ENCODE data around the gene IGLL1. TPM values are rescaled to one million over a fixed set of nuclear protein-coding genes. Genes with fewer than 3 reads are reported as not detected.

The IGLL1 gene
- total and polyA plus RNA-seq, 8 donors, result 0.26 TPM; not detected in 7

DNA sequence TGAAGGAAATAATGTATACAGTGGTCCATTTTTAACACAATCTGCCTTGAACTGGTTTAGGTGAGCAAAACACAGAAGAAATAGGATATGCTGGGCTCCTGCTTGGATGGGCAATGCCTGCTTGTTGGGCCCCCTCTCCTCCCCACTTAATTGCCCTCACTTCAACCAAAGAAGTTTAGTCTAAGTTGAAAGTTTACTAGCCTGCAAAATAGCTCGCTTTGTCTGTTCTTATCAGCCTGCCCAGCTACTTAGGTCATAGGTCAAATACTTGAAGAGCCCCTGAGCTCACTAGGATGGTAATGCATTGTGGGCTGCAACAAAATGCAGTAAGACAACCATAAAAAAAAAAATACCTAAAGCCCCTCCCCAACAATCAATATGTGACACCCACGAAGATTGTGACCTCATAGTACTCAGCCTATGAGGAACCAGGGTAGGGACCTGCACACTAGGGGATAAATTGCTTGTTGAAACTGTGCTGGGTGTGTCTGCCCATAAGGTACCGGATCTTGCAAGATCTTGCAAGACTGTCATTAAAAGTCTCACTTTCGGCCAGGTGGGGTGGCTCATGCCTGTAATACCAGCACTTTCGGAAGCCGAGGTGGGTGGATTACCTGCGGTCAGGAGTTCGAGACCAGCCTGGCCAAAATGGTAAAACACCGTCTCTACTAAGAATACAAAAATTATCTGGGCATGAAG, 41.1 kb upstream of the IGLL1 start:
- Histone ChIP-seq H3K27ac (no peak overlapping the region), H3K4me1 (peaks cover 0 to 5% (median 0%) of the 10 kb centered on the region in 3 donors), H3K9me3 (no peaks in the 10 kb centered on the region), H3K4me3 (no peak overlapping the region), H3K27me3 (no peaks in the 10 kb centered on the region), H3K36me3 (no peaks in the 10 kb centered on the region)
- TF ChIP-seq, protein P1, sequence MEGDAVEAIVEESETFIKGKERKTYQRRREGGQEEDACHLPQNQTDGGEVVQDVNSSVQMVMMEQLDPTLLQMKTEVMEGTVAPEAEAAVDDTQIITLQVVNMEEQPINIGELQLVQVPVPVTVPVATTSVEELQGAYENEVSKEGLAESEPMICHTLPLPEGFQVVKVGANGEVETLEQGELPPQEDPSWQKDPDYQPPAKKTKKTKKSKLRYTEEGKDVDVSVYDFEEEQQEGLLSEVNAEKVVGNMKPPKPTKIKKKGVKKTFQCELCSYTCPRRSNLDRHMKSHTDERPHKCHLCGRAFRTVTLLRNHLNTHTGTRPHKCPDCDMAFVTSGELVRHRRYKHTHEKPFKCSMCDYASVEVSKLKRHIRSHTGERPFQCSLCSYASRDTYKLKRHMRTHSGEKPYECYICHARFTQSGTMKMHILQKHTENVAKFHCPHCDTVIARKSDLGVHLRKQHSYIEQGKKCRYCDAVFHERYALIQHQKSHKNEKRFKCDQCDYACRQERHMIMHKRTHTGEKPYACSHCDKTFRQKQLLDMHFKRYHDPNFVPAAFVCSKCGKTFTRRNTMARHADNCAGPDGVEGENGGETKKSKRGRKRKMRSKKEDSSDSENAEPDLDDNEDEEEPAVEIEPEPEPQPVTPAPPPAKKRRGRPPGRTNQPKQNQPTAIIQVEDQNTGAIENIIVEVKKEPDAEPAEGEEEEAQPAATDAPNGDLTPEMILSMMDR (IDR thresholded peaks at IDR 0.05), result no peak
- intact Hi-C loops (cut with DNase I), result no loop called here
- ATAC-seq (no peak), DNase-seq (no peak), FAIRE-seq (no peak)
- 89 to 91% methylated on average over 9 of the region's 9 CpGs for WGBS, 2 donors

DNA sequence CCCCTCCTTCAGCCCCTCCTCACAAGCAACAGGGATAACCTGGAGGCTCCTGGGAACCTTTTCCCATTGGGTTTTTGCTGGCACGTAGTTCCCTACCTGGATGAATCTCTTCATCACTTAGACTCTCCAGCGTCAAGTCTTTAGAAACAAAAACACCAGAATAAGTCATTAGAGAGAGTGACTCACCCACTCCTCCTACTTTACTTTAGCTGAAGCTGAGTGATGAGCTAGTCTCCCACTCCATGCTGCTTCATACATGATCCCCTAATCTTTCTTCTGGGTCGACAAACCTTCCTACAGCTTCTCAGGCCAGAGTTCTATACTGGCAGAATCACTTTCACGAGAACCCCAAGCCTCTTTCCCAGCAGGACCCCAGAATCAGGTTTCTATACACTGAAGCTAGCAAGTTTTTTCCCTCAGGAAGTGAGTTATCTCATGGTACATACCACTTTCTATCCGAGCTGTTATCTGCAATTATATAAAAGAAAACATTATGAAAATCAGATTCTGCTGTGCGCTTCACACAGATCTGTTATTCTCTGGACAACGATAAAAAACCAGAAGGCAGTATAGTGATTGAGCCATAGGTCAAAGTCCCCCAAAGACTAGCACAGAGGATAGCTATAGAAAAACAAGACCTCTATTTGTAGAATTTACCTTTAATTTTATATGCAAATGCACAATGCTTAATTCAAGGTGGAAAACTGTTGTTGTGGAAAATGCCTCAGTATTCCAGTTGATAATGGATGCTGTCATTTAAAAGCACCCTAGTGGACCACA, 33.3 kb upstream of the IGLL1 start:
- FAIRE-seq, result no peak
- H3K27ac ChIP-seq, result no peak overlapping the region
- no peak overlapping the region for H3K4me3 ChIP-seq
- WGBS, 2 donors, result 73 to 76% methylated on average over 7 of the region's 7 CpGs
- H3K27me3 ChIP-seq, result no peaks in the 10 kb centered on the region
- DNase-seq, result no peak
- ATAC-seq, result no peak
- no peaks in the 10 kb centered on the region for H3K36me3 ChIP-seq
- intact Hi-C loops (cut with DNase I), result no loop called here
- TF ChIP-seq, protein P1 (IDR thresholded peaks at IDR 0.05), result no peak
- no peaks in the 10 kb centered on the region for H3K9me3 ChIP-seq
- no peaks in the 10 kb centered on the region for H3K4me1 ChIP-seq

DNA sequence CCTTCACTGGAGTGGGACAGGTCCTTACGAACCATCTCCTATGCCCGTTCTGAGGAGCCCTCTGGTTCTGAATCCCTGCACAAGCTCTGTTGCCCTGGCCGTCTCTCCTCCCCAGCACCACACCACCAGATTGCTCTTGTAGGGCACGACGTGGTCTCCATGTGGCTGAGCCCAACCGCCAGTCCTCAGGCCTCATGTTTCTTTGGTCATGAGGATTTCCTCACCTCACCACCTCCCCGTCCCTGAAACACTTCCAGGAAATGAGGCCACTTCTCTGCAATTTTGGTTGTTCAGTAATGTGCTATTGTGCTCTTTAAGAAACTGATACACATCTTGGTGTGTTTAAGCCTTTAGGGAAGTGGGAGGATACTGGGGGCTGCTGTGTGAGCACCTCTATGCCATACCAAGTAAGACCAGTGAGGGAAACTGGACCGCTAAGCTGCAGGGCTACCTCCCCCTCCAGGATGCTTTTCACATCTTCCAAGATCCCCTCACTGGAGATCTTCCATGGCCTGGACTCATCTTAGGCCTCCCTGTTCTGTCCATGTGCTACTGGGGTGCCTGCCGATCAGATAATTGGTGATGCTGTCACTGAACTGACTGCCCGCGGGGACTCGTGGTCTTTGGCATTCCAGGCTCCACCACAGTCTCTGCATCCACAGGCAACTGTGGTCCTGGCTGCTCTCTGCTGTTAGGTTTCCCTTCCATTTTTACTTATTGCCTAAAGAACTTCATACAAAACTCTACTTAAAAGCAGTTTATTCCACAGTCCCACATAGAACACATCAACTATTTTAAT, 30.1 kb upstream of the IGLL1 start:
- Histone ChIP-seq H3K36me3 (no peaks in the 10 kb centered on the region), H3K4me3 (no peak overlapping the region), H3K9me3 (no peaks in the 10 kb centered on the region), H3K27ac (no peak overlapping the region), H3K27me3 (no peaks in the 10 kb centered on the region), H3K4me1 (no peaks in the 10 kb centered on the region)
- WGBS, 2 donors, result 85 to 89% methylated on average over 12 of the region's 12 CpGs
- TF ChIP-seq, protein P1 (IDR thresholded peaks at IDR 0.05), result no peak
- DNase-seq (no peak), FAIRE-seq (no peak), ATAC-seq (no peak)
- intact Hi-C loops (cut with DNase I), result no loop called here

DNA sequence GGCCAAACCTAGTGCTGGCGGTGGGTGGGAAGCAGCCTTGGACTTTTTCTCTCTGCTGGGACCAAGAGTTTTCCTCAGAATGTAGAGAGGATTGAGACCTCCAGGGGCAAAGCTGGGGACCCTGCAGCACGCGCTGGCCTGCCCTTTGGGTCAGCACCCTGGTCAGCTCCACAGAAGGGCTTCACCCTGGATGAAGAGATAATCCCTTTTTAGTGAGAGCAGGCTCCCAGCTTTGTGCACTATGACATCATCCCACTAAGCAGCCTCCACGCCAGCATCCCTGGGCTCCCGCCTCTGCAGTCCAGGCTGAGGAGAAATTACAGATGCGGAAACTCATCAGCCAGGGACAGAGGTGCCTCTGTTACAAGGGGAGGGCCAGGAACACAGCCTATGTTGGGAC, 28.5 kb upstream of the IGLL1 start:
- TF ChIP-seq, protein P1 (IDR thresholded peaks at IDR 0.05), result no peak
- H3K27ac ChIP-seq, result no peak overlapping the region
- no peak overlapping the region for H3K4me3 ChIP-seq
- WGBS, 2 donors, result 84 to 85% methylated on average over 6 of the region's 6 CpGs
- intact Hi-C loops (cut with DNase I), result no loop called here
- DNase-seq (no peak), FAIRE-seq (no peak), ATAC-seq (no peak)
- H3K27me3 ChIP-seq, result no peaks in the 10 kb centered on the region
- no peaks in the 10 kb centered on the region for H3K36me3 ChIP-seq
- no peaks in the 10 kb centered on the region for H3K4me1 ChIP-seq
- H3K9me3 ChIP-seq, result no peaks in the 10 kb centered on the region

All from pancreas (tissue), 10 donors.